IPS DF 4.7 (cell line): ENCODE results near the gene SMG9.

Experiments
- DNase-seq: peaks from one replicate; pipeline ENCODE4 v3.0.0-alpha.2; 2013; ENCODE audit warnings: low spot score; ENCODE audit errors: extremely low read depth

The SMG9 gene

DNA sequence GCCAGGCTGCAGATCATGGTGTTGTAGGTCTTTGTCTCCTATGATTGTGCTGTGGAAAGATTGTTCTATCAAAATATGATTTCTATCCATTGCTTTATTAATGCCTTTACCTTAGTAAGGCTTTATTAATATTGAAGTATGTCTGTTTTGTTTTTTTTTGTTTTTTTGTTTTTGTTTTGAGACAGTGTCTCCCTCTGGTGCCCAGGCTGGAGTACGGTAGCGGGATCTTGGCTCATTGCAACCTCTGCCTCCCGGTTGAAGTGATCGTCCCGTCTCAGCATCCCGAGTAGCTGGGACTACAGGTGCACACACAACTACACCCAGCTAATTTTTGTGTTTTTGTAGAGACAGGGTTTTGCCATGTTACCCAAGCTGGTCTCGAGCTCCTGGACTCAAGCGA is 31.2 kb downstream of the SMG9 start:
- no peak for DNase-seq

DNA sequence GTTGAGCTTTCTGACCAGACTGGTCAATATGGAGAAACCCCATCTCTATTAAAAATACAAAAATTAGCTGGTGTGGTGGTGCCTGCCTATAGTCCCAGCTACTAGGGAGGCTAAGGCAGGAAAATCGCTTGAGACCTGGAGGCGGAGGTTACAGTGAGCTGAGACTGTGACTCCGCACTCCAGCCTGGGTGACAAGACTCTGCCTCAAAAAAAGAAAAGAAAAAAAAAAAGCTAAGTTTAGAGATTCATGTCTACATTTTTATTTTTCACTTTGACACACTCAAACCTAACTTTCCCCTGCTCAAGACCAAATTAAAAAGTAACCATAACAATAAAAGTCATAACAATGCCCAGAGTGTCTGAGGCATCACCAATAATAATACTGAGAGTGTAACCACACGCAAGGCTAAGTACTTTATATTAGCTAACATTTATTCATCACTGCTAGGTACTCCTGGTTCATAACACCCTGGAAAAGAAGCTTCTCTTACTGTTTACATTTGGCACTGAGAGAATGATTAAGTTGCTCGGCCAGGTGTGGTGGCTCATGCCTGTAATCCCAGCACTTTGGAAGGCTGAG is 33.2 kb downstream of the SMG9 start:
- no peak for DNase-seq

DNA sequence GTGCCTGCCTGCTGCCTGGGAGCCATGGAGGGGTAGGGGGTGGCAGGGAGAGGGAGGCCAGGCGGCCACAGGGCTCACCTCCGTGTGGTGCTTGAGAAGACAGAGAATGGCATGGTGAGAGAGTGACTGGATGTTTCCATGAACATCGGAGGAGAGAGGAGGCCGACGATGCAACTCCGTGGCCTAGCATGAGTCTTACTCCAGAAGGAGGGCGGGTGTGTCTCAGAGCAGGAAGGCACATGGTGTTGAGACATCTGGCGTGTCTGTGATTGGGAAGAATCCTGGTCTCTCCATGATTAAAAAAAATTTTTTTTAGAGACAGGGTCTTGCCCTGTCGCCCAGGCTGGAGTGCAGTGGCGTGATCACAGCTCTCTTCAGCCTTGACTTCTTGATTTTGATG is 33.8 kb downstream of the SMG9 start:
- no peak for DNase-seq

DNA sequence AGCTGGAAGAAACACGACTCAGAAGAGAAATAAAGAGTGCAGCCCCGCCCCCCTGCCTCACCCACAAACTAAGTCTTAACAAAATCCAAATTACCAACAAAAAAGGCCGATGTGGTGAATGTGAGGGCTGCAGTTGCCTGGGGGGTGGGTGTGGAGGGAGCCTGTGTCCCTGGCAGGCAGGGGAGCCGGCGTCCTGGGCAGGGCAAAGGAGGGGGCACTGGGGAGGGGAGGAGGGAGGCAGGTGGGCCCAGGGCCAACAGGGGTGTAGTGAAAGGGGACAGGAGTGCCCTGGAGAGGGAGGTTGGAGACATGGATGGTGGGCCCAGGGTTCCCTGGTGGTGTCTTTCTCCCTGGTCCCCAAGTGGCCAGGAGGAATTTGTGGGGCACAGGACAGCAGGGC is 34.8 kb downstream of the SMG9 start:
- DNase-seq: no peak

DNA sequence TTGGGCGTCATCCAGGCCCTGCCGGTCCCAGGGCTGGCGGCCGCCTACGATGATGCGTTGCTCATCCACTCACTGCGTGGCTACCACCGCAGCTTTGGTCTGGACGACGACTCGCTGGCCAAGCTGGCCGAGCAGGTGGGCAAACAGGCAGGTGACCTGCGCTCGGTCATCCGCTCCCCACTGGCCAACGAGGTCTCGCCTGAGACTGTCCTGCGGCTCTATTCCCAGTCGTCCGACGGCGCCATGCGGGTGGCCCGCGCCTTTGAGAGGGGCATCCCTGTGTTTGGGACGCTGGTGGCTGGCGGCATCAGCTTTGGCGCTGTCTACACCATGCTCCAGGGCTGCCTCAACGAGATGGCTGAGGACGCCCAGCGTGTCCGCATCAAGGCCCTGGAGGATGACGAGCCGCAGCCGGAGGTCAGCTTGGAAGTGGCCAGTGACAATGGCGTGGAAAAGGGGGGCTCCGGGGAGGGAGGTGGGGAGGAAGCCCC is 35.3 kb downstream of the SMG9 start:
- no peak for DNase-seq

DNA sequence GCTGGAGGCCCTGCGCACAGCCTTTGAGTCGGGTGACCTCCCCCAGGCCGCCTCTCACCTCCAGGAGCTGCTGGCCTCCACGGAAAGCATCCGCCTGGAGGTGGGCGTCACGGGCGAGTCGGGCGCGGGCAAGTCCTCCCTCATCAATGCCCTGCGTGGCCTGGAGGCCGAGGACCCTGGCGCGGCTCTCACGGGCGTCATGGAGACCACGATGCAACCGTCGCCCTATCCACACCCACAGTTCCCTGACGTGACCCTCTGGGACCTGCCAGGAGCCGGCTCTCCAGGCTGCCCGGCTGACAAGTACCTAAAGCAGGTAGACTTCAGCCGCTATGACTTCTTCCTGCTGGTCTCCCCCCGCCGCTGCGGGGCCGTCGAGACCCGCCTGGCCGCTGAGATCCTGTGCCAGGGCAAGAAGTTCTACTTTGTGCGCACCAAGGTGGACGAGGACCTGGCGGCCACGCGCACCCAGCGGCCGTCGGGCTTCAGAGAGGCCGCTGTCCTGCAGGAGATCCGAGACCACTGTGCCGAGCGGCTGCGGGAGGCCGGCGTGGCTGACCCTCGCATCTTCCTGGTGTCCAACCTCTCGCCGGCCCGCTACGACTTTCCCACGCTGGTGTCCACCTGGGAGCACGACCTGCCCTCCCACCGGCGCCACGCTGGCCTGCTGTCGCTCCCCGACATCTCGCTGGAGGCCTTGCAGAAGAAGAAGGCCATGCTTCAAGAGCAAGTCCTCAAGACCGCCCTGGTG is 36.0 kb downstream of the SMG9 start:
- no peak for DNase-seq

DNA sequence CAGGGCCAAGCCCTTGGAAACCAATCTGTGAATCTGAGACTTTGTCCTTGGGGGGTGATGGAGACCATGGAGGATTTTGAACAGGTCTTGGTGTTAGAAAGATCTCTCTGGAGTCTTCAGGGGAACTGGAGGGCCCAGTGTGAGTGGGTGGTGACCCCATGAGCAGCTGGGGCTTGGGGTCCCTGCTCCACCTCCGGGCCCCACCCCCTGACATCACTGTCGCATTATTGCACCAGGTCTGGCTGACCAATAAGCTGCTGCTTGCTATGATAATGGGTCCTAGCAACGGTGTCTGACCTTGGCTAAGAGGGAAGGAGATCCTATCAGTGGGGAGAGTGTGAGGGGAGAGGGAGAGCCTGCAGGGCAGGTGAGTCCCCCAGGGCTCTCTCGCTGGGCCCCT is 39.0 kb downstream of the SMG9 start, which contains the start of gene IRGC:
TSS of gene IRGC (plus strand) at position 301 of the 400 bp plus-strand sequence. CDS start 2,483 bp downstream, outside the sequence.
- DNase-seq: no peak

DNA sequence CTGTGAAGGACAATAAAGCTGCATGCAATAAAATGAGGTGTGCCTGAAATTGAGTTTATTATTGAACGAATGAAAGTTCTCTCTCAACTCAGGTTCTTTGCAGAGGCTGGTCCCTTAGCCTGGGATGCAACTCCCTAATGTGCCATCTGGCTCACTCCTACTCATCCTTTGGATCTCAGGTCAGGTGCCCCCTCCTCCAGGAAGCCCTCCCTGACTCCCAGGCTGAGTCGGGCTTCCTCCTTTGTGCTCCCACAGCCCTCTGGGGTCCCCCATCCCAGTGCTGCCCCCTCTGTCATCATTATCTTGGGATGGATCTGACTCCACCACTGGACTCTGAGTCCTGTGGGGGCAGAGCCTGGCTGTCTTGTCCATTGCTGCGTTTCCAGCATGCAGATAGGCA is 41.6 kb downstream of the SMG9 start:
- no peak for DNase-seq

DNA sequence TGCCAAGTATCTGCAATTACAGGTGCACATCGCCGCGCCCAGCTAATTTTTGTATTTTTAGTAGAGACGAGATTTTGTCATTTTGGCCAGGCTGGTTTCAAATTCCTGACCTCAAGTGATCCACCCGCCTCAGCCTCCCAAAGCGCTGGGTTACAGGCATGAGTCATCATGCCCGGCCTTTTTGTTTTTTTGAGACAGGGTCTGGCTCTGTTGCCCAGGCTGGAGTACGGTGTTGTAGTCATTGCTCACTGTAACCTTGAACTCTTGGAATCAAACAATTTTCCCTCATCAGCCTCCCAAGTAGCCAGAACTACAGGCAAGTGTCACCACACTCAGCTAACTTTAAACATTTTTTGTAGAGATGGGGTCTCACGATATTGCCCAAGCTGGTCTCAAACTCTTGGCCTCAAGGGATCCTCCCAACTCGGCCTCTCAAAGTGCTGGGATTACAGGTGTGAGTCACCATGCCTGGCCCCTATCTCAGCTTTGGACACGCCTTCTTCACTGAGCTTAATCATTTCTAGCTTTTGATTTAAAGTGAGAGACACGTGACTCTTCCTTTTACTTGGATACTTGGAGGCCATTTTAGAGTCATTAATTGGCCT is 42.9 kb downstream of the SMG9 start:
- no peak for DNase-seq

DNA sequence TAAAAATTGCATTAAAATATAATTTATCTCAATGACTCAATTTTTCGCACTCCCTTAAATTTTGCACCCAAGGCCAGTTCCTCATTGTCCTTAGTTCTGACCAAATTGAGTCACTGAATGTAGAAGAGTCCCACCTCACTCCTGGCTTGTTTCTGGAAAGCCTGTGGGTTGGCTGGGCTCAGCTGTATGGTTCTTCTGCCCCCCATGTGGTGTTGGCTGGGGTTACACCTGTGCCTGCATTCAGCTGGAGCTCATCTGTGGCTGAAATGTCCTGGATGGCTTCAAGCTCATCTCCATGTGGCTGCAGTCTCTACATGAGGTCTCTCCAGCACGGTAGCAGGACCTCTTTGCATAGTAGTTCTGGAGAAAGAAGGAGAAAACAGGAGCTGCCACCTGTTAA is 46.0 kb downstream of the SMG9 start:
- DNase-seq: no peak

DNA sequence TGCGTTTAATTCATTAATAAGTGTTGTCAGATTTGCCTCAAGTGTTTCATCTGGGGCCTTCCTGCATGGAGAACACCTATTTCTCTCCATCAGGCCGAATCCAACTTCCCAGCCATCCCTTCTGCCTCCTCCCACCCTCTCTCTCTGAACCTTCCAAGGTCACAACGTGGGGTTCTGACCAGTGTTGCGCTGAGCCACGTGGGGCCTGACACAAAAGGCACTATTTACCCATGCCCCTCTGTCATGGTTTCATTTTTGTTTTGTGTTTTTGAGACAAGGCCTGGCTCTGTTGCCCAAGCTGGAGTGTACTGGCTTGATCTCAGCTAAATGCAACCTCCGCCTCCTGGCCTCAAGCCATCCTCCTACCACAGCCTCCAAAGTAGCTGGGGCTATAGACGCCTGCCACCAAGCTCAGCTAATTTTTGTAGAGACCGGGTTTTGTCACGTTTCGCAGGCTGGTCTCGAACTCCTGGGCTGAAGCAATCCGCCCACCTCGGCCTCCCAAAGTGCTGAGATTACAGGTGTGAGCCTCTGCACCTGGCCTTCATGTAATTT is 47.5 kb downstream of the SMG9 start:
- no peak for DNase-seq

DNA sequence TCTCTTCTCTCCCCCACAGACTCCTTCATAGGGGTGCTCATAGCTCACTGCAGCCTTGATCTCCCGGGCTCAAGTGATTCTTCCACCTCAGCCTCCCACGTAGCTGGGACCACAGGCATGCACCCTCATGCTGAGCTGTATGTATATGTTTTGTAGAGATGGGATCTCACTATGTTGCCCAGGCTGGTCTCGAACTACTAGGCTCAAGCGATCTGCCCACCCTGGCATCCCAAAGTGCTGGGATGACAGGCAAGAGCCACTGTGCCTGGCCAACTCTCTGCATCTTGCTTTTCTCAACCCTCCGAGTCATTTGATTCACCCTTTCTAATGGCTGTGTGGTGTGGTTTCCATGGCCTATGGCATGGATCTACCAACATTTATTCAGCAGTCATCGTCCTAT is 49.0 kb downstream of the SMG9 start:
- no peak for DNase-seq

DNA sequence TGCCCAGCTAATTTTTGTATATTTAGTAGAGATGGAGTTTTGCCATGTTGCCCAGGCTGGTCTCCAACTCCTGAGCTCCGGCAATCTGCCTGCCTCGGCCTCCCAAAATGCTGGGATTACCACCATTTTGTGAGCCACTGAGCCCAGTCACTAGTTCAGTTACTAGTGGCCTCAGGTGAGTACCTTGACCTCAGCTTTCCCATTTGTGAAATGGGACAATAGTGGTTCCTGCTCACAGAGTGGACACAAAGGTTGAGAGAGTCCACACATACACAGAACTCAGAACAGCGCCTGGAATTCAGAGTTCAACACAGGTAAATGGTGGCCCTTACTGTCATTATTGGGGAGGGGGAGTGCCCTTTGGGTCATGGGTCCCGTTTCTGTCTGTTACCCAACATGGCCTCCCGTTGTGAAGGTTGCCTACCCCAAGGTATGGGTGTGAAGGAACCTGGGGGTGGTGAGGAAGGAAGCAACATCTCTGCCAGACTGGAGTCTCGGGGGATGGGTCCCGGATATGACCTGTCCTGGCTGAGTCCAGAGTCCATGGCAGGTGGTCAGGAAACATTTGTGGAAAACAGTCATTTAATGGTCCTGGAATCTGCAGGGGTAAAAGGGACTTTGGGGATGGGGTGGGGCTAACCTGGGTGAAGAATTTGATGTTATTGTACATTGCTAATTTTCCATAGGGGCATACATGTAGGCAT is 50.6 kb downstream of the SMG9 start:
- no peak for DNase-seq

DNA sequence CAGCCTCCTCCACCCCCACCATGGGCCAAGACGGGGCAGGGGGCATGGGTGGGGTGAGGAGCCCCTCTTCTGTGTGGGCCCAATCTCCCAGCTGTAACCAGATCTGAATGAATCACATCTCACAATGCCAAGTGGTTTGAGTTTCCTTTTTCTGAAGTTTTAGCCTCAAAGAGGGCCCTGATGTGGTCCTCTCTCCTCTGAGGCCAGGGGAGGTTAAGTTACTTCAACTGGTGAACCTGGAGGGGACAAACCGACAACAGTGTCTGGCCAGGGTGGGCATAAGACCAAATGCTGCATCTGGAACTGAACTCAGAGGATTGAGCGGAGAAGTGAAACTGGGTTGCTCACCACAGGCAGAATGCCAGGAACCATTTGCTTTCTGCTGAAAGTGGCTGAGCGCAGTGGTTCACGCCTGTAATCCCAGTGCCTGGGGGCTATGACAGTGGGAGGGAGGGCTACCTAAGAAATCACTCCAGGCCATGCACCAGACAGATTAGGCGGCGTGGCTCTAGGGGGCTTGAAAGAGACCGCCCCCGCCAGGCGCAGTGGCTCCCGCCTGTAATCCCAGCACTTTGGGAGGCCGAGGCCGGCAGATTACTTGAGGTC is 54.3 kb downstream of the SMG9 start:
- DNase-seq: no peak

DNA sequence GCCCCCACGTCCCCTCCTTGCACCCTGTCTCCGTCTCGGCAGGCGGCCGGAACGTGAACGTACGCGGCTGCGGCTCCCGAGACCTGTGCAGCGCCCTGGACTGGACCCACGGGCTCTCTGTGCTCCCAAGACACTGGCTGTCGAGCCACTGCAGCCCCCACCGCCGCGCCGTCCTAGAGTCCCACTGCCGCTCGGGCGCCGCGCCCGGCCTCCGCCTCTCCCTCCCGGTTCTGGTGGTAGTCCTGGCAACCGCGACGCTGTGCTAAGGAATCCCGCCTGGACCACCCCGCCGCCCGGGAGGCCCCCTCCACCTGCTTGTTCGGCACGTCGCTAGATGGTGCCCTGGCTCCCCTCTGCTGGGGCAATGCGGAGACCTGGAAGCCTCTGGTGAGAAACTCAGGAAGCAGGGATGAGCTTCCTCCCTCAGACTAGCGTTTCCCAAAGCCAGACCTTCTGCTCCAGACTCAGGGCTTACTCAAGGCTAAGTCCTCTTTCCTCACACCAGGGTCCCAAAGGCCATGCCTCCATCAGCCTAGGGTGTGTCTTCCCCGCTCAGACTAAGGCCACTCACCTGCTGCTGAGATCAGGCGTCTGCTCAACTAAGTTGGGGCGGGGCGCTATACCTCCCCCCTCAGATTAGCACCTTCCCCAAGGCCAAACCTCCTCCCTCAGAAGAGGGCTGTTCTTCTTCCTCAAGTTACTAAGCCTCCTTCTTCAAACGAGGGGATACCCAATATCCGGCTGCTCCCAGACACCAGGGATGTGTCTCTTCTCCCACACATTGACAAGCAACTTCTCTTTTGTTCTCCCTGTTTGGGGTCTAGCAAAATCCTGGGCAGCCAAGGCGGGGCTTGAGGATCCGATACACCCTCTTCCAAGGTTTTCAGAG is 55.0 kb downstream of the SMG9 start:
- DNase-seq: peak; percentile 19

DNA sequence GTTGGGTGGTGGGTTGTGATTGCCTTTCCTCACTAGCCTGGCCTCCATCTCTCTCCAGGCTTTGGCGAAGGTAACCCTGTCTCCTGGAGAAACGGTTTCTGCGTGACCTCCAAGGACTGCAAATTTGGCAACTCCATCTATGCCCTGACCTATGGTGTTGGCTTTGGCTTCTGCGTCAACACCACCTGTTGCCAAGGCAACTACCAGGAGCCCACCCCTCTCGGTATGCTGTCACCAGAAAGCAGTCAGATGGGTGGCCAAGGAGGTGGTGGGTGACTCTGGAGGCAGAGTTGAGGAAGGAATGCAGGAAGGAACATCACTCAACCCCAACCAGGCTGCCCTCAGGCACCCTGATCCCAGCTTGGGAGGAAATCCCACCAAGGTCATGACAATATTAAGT is 57.5 kb downstream of the SMG9 start:
- DNase-seq: no peak

DNA sequence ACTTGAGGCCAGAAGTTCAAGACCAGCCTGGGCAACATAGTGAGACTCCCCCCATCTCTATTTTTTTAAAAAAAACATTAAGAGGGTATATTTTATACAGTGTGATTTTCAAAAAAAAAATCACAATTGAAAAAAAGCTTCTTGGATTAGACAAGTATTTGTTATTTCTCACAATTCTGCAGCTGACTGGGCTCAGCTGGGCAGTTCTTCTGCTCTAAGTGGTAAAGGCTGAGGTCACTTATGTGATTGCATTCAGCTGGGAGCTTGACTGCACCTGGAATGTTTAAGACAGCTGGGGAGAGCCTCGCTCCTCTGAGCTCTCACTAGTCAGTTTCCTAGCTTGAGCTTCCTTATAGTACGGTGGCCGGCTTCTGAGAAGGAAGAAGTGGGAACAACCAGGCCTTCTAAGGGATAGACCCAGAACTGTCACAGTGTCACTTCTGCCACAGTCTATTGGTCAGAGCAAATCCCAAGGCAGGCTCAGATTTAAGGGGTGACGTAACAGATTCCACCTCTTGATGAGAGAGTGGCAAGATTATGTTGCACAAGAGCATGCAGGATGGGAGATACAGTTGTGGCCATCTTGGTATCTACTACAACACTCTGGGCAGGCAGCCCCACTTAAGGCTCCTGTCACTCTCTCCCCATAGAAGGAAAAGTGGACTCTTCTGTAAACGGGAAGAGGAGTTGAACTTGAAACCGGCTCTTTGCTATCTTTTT is 58.6 kb downstream of the SMG9 start:
- no peak for DNase-seq

DNA sequence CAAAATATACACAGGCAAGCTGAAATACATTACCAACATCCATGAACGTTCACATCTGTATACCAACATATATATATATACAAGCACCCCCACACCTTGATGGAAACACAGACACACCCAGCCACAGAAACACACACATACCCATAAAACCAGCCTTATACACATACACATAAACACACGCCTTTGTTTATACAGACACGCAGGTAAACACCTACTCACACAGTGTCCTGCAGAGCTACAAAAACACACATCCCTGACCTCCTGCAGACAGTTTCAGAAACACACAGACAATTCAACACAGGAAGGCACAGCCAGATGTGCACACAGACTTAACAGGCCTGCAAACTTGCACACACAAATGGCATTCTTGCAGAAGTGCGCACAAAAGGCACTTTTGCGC is 60.2 kb downstream of the SMG9 start:
- no peak for DNase-seq

DNA sequence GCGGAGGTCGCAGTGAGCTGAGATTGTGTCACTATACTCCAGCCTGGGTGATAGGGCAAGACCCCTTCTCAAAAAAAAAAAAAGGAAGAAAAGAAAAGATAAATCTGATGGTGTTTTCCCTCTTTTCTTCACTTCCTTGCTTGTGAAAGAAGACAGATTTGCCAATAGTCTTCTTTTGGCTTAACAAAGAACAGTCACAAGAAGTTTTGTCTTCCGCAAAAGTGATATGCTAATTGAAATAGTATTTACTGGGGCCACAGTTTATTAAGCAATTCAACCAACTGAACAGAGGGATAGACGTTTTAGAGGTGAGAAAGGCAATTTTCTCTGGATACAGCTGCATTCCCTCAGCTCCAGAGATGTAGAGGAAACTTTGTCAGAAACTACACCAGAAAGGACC is 61.9 kb downstream of the SMG9 start:
- no peak for DNase-seq

DNA sequence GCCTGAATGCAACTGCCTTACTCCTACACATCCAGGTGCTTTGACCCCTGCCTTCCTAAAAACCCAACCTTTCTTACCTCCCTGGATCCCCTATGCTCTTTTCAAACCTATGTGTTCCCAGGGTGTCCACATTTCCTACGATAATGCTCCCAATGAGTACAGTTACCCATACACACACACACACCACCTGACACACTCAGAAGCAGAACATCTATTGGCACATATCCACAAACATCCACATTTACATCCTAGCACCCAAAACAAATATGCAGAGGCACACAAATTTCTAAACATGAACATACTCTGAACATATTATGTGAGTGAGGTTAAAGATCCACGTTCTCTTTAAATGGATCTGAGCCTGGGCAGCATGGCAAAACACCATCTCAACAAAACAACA is 62.4 kb downstream of the SMG9 start:
- no peak for DNase-seq
